ENCODE measurements around the gene PACS2.

DNA sequence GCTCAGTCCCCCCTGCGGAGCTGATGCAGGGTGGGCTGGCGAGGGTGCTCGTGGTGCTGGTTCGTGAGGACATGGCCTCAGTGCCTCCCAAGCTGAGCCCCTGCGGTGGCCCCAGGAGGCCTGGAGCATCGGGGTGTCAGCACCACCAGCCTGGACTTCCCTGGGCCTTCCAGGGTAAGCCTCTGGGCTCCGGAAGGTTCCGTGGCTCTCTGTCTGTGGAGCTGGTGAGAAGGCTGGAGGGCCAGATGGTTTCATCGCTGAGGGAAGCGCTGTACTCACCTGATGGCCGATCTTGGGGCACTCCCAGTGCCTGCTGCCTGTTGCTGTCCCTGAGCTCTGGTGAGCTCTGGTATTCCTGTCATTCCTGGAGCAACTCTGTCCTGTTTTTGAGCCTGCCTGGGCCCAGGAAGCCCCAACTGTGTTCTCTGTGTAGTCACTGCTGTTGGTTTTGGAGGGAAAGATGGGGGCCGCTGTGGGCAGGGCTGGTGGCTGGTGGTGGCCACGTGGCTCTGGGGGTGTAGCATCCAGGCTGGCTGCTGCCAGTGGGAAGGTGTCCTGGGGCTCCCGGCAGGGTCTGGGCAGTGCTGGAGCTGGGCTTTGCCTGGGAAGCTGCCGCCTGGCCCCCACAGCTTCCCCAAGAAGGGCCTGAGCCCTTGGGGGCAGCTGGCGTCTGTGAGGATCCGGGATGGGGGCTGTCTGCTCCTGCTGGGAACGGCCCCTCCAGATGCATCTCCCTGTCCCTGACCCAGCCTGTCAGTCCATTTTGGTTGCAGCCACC is 123.4 kb downstream of the PACS2 start:
- TF ChIP-seq, protein P1, sequence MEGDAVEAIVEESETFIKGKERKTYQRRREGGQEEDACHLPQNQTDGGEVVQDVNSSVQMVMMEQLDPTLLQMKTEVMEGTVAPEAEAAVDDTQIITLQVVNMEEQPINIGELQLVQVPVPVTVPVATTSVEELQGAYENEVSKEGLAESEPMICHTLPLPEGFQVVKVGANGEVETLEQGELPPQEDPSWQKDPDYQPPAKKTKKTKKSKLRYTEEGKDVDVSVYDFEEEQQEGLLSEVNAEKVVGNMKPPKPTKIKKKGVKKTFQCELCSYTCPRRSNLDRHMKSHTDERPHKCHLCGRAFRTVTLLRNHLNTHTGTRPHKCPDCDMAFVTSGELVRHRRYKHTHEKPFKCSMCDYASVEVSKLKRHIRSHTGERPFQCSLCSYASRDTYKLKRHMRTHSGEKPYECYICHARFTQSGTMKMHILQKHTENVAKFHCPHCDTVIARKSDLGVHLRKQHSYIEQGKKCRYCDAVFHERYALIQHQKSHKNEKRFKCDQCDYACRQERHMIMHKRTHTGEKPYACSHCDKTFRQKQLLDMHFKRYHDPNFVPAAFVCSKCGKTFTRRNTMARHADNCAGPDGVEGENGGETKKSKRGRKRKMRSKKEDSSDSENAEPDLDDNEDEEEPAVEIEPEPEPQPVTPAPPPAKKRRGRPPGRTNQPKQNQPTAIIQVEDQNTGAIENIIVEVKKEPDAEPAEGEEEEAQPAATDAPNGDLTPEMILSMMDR (conservative IDR thresholded peaks at IDR 0.05; ENCODE audit: low read depth, low read length): no peak
- TF ChIP-seq POLR2A (IDR thresholded peaks at IDR 0.05; ENCODE audit: low read depth, low read length) (no peak), RAD21 (IDR thresholded peaks at IDR 0.05; ENCODE audit: low read length) (no peak), MXI1 (IDR thresholded peaks at IDR 0.05; ENCODE audit: borderline replicate concordance, low read depth, low read length) (no peak), RCOR1 (IDR thresholded peaks at IDR 0.05; ENCODE audit: insufficient replicate concordance, low read length) (no peak), BHLHE40 (IDR thresholded peaks at IDR 0.05; ENCODE audit: low read depth, low read length) (no peak), CEBPB (IDR thresholded peaks at IDR 0.05; ENCODE audit: low read depth, low read length) (no peak), MAZ (IDR thresholded peaks at IDR 0.05; ENCODE audit: borderline replicate concordance, low read depth, low read length) (no peak), SMC3 (IDR thresholded peaks at IDR 0.05; ENCODE audit: low read depth, low read length) (no peak), MAFK (IDR thresholded peaks at IDR 0.05; ENCODE audit: low read depth, low read length) (no peak), CHD1 (IDR thresholded peaks at IDR 0.05; ENCODE audit: low read depth, low read length) (no peak), RFX5 (IDR thresholded peaks at IDR 0.05; ENCODE audit: low read depth, low read length) (no peak)
- TF ChIP-seq, protein P2, sequence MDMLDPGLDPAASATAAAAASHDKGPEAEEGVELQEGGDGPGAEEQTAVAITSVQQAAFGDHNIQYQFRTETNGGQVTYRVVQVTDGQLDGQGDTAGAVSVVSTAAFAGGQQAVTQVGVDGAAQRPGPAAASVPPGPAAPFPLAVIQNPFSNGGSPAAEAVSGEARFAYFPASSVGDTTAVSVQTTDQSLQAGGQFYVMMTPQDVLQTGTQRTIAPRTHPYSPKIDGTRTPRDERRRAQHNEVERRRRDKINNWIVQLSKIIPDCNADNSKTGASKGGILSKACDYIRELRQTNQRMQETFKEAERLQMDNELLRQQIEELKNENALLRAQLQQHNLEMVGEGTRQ (IDR thresholded peaks at IDR 0.05; ENCODE audit: low read depth, low read length): no peak
- TF ChIP-seq, protein P3, sequence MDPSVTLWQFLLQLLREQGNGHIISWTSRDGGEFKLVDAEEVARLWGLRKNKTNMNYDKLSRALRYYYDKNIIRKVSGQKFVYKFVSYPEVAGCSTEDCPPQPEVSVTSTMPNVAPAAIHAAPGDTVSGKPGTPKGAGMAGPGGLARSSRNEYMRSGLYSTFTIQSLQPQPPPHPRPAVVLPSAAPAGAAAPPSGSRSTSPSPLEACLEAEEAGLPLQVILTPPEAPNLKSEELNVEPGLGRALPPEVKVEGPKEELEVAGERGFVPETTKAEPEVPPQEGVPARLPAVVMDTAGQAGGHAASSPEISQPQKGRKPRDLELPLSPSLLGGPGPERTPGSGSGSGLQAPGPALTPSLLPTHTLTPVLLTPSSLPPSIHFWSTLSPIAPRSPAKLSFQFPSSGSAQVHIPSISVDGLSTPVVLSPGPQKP (IDR thresholded peaks at IDR 0.05; ENCODE audit: borderline replicate concordance, low read depth, low read length): no peak

Measured in IMR-90 (cell line).